Fibroblast of skin of left quadriceps (primary cell): ENCODE data around the gene ECM1.

ENCODE experiments used
- DNase-seq, 2 experiments: peaks; one replicate each; pipeline ENCODE4 v3.0.0-alpha.2; 2013; ENCODE audit warnings: low read depth in 2 of 2

Gene ECM1

DNA sequence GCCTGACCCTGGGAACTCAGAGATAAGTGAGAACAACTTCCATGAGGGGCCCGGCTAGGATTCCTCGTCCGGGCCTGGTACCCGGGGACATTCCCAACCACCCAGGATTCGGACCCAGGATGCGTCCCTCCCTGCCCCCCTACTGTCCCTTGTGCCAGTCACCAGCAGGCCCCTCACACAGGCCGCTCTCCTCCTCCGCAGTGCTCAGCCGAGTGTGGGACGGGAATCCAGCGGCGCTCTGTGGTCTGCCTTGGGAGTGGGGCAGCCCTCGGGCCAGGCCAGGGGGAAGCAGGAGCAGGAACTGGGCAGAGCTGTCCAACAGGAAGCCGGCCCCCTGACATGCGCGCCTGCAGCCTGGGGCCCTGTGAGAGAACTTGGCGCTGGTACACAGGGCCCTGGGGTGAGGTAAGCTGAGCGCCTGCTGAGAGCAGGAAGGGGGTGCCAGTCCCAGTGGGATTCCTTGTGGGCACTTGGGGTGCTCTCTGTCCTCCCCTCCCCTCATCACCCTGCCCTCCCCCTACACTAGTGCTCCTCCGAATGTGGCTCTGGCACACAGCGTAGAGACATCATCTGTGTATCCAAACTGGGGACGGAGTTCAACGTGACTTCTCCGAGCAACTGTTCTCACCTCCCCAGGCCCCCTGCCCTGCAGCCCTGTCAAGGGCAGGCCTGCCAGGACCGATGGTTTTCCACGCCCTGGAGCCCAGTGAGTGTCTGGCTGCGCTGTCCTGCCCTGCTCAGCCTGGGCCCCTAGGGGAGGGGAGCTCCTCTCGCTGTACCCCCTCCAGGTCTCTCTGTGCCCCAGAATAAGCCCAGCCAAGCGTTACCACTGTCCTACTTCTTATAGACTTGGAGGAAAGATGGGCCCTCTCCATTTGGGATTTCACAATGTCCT lies 51.1 kb downstream of the ECM1 start:
- DNase-seq: no peak

DNA sequence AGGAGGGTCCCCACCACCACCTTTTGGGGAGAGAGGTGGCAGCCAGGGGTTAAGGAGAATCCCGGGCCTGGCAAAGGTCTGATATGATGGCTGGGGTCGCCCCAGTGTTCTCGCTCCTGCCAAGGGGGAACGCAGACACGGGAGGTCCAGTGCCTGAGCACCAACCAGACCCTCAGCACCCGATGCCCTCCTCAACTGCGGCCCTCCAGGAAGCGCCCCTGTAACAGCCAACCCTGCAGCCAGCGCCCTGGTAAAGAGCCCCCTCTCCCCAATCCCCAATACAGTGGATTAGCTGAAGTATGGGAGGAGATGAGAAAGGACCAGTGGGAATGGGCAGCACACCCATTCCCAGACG lies 51.7 kb downstream of the ECM1 start:
- no peak for DNase-seq

DNA sequence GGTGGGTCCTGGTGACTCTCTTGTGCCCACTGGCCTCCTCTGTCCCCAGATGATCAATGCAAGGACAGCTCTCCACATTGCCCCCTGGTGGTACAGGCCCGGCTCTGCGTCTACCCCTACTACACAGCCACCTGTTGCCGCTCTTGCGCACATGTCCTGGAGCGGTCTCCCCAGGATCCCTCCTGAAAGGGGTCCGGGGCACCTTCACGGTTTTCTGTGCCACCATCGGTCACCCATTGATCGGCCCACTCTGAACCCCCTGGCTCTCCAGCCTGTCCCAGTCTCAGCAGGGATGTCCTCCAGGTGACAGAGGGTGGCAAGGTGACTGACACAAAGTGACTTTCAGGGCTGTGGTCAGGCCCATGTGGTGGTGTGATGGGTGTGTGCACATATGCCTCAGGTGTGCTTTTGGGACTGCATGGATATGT lies 52.1 kb downstream of the ECM1 start:
- DNase-seq: no peak

DNA sequence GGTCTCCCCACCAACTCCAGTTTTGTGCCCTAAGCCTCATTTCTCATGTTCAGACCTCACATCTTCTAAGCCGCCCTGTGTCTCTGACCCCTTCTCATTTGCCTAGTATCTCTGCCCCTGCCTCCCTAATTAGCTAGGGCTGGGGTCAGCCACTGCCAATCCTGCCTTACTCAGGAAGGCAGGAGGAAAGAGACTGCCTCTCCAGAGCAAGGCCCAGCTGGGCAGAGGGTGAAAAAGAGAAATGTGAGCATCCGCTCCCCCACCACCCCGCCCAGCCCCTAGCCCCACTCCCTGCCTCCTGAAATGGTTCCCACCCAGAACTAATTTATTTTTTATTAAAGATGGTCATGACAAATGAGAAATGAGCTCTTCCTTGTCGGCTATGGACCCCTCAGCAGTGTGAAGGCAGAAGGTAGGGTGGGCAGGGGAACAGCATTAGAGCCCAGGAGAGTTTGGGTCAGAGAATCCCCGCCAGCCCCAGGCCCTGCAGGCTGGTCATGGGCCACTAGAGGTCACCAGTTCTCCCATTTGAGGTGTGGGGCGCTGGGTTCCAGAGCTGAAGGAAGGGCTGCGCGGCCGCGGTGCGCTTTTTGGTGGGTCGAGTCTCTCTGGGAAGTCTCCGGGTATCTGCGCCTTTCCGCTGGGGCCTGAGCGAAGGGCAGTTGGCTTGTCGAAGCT lies 52.8 kb downstream of the ECM1 start:
- no peak for DNase-seq

DNA sequence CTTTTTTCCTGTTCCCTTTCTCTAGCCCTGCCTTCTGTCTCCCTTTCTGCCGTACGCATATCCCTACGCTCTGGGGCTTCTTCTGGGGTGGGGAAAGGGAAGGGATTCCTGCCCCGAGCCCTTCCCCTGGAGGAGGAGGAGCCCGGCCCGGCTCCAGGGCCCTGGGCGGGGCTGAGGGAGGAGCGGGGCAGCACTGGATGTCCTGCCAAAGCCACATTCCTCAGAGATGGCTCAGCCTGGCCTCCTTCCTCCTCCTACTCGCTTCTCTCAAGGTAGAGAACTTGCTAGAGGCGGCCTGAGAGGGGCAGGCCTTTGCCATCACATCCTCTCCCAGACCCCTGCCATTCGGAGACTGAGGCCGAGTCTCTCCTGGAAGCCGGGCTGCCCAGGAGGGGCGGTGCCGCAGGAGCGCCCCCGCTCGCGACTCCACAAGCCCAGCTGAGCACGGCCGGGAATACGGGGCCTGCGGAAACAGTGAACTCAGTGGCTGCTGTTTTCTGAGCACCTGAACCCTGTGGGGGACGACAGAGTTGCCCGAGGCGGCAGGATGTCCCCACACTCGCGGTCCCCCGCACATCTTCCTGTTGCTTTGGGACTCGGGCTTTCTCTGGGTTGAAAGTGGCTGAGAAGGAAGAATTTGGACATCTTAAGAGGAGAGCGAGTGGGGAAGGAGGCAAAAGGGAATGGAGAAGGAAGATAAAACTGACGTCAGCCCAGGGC lies 53.5 kb downstream of the ECM1 start:
- DNase-seq: peak; percentile 97

DNA sequence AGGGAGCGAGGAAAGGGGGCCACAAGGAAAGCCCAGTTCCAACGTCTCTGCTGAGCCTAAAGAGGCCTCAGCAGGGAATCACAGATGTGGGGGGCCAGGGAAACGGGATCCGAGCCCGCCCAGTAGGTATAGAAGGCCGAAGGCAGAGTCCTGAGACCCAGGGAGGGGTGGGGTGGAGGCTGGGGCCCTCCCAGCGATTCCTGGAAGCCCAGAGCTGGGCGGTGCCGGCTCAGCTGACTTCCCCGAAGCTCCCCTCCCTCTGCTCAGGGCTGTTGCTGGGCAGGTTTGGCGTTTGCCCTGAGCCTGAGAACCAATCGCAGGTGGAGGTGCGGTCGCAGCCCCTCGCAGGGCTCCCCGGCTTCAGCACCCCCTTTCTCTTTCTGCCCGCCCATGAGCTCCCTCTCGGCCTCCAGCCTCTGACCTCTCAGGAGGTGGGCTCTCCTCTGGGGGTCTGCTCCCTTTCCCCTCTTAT lies 54.1 kb downstream of the ECM1 start:
- peak; percentile 86 to 88 for DNase-seq

DNA sequence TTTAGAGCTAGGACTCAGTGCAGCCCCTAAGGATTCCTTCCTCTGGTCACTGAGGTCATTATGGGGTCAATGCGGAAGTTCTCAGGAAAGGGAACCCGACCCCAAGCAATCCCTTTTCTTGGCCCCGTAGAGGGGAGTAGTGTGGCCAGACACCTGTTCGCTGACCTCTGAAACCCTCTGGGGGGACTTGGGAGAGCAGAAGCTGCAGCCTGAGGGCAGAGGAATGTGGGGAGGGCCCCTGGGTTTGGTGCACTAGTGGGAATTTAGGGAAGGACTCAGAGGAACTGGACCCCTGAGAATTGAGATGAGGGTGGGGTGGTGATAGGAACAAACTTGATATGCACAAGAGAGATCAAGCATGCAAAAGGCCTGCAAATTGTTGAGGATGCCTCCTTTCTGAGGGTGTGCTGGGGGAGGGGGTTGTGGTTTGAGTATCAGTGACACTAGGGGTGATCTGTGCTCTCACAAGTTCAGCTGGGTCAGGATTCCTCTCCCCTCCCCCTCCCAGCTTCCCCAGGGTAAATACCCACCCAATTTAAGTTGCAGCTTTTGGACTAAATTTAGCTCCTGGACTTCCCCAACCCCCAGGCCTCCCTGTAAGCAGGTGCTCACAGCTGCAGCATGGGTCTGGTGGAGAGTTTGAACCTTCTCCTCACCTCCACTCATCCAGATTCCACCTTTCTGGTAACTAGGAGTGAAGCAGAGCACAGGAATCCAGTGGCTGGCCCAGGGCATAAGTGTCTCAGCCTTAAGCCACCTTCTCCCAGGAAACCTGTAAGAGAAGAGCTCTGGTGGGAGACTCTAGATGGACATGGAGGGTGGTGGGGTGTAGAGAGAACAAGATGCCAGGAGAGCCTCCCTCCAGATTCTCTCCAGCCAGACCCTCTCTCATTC lies 54.8 kb downstream of the ECM1 start:
- no peak for DNase-seq
